ENCODE data around the gene IFITM1. TPM values are rescaled to one million over a fixed set of nuclear protein-coding genes. Genes with fewer than 3 reads are reported as not detected.
A peak's percentile ranks its signal among the peaks of the same experiment; 100 is the strongest.

IFITM1 gene
- total and polyA plus RNA-seq, 9 of the 15 experiments (the other 6 are each of a cell fraction or from before 2014, with no cell fraction given): 691 to 5,579 (median 974) TPM

GRCh38 chr11:313787-314553 is at the start of gene IFITM1 (continued):
- TF ChIP-seq ZBTB5 (IDR thresholded peaks at IDR 0.05) (no peak), BRF2 (IDR thresholded peaks at IDR 0.05; ENCODE audit: borderline replicate concordance, insufficient read depth, insufficient read length) (no peak), ADNP (tag; IDR thresholded peaks at IDR 0.05) (no peak), TAF9B (IDR thresholded peaks at IDR 0.05; ENCODE audit: partially characterized antibody) (peak; percentile 68), SAP30 (IDR thresholded peaks at IDR 0.05; ENCODE audit: borderline replicate concordance, insufficient read depth, low read depth, low read length, poor library complexity, severe bottlenecking) (peak; percentile 72), C11orf30 (IDR thresholded peaks at IDR 0.05; ENCODE audit: low read depth) (no peak), BCLAF1 (IDR thresholded peaks at IDR 0.05; ENCODE audit: borderline replicate concordance in 1 of 2, control insufficient read depth in 1 of 2, low read depth in 2 of 2, low read length in 1 of 2) (no peak), LCOR (CRISPR knock-in tag; IDR thresholded peaks at IDR 0.05) (no peak), ETV6 (IDR thresholded peaks at IDR 0.05; ENCODE audit: borderline replicate concordance in 1 of 2, low read depth in 2 of 2, low read length in 1 of 2) (no peak), ETV6 (CRISPR knock-in tag; IDR thresholded peaks at IDR 0.05; ENCODE audit: borderline replicate concordance) (no peak), RFX7 (CRISPR knock-in tag; IDR thresholded peaks at IDR 0.05) (no peak), PRDM10 (IDR thresholded peaks at IDR 0.05; ENCODE audit: partially characterized antibody) (peak; percentile 31), HDAC3 (IDR thresholded peaks at IDR 0.05; ENCODE audit: borderline replicate concordance, partially characterized antibody) (no peak), ZBTB17 (CRISPR knock-in tag; IDR thresholded peaks at IDR 0.05) (peak; percentile 32; the same call in 1 of the 2 replicates), ZKSCAN8 (CRISPR knock-in tag; IDR thresholded peaks at IDR 0.05) (no peak)

All from K562 (cell line).